Measurements from ENCODE around the gene RLN1.
"Not testable (repeated sequence)": the region's sequence is repeated elsewhere in the genome, so short reads cannot be mapped to it uniquely, and the experiment has no call there.

RLN1 gene

DNA sequence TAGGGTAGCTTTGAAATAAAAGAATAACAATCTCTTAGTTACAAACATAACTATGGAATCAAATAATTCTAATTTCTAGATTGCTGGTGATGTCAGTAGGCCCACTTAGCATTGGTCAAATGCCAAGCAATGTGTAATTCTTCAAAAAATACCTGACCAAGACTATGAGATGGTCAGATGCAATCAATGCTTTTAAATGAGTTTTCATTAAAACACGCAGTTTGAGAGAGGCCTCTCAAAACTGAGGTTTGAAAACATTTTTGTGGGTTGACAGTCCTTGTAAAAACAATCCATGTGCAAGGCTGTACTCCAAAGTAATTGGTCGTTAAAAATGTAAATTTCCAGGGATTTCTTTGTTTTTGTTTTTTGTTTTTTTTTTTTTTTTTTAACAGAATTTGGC, 33.9 kb downstream of the RLN1 start:
- H3K79me2 ChIP-seq (ENCODE audit: insufficient read depth, low read length) = no peaks in the 10 kb centered on the region
- H3K4me1 ChIP-seq (ENCODE audit: insufficient read depth, low read length, severe bottlenecking) = peaks cover 24% of the 10 kb centered on the region
- H3K36me3 ChIP-seq (ENCODE audit: insufficient read depth, low read length) = no peaks in the 10 kb centered on the region
- H3K4me3 ChIP-seq (ENCODE audit: low read depth, low read length, poor library complexity, severe bottlenecking) = no peak overlapping the region
- H3K27me3 ChIP-seq (ENCODE audit: insufficient read depth, low read length) = no peaks in the 10 kb centered on the region
- no peak overlapping the region for H3K4me2 ChIP-seq (ENCODE audit: low read length)
- H2AFZ ChIP-seq (ENCODE audit: low read length) = no peak overlapping the region
- no peaks in the 10 kb centered on the region for H4K20me1 ChIP-seq (ENCODE audit: insufficient read depth, low read length)
- H3K9ac ChIP-seq (ENCODE audit: low read length) = no peak overlapping the region
- H3K9me3 ChIP-seq (ENCODE audit: low read length) = no peaks in the 10 kb centered on the region
- H3F3A ChIP-seq (ENCODE audit: insufficient read depth, low read length) = no peaks in the 10 kb centered on the region
- TF ChIP-seq CTCF (IDR thresholded peaks at IDR 0.05; ENCODE audit: low read length) (no peak), EZH2 (IDR thresholded peaks at IDR 0.05; ENCODE audit: borderline replicate concordance, low read length) (no peak)
- H3K9me2 ChIP-seq (ENCODE audit: low read depth, low read length) = no peaks in the 10 kb centered on the region
- no peak overlapping the region for H3K27ac ChIP-seq (ENCODE audit: low read depth, low read length, poor library complexity, severe bottlenecking)

DNA sequence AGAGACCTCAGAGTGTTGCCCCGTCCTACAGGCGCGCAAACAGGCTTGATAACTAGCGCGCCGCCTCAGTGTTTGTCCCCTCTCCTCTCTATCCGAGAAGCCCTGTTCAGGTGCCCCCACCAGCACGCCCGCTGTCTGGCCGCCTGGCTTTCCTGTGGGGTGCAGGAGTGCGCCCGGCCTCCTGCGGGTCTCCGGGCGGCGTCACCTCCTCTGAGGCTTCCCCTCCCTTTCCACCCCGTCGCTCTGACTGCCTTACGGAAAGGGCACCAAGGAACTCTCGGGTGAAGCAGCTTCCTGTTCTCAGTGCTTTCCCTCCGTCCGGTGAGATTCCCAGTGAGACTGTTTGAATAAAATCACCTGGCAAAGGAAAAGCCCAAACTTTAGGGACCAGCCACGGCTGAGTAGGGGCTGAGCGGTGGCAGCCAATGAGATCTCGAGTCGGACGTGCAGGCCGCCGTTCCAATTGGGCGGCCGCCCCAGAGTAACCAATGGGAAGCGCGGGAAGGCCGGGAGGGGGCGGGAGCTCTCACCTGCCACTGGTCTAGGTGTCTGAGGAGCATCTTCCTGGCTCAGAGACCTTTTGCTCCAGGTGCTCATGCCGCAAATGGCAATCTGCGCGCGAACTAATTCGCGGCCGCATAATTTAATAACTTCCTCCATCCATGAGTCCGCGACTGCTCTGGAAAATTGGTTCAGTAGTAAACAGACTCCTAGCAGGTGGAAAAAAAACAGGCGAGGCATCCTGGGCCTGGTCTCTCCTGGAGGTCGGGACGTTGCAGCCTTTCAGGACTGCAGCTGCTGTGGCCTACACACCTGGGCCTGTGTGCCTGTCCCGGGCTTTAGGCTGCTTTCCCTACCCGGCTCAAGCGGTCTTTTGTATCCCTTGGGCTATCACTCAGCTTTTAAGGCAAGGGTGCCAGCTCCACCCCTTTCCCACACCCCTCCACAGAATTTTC, 35.6 kb downstream of the RLN1 start, which contains the start of gene RLN2:
RLN2 (minus strand) TSS at position 877 of the 956 bp plus-strand sequence; CDS start at position 741, 136 bp downstream.
- H3K36me3 ChIP-seq (ENCODE audit: insufficient read depth, low read length); H3K9me2 ChIP-seq (ENCODE audit: low read depth, low read length); H3F3A ChIP-seq (ENCODE audit: insufficient read depth, low read length); H3K79me2 ChIP-seq (ENCODE audit: insufficient read depth, low read length); H3K27ac ChIP-seq (ENCODE audit: low read depth, low read length, poor library complexity, severe bottlenecking); H3K9ac ChIP-seq (ENCODE audit: low read length); H4K20me1 ChIP-seq (ENCODE audit: insufficient read depth, low read length); H3K9me3 ChIP-seq (ENCODE audit: low read length); H3K27me3 ChIP-seq (ENCODE audit: insufficient read depth, low read length): not testable (repeated sequence)
- Histone ChIP-seq H3K4me2 (ENCODE audit: low read length) (peak within 1 kb of the TSS; percentile 56), H3K4me3 (ENCODE audit: low read depth, low read length, poor library complexity, severe bottlenecking) (peak within 1 kb of the TSS; percentile 43), H3K4me1 (ENCODE audit: insufficient read depth, low read length, severe bottlenecking) (peaks cover 24% of the 10 kb centered on the region), H2AFZ (ENCODE audit: low read length) (peak within 1 kb of the TSS; percentile 95)

GRCh38 chr9:5301544-5301943, 38.1 kb downstream of the RLN1 start:
- TF ChIP-seq CTCF (IDR thresholded peaks at IDR 0.05; ENCODE audit: low read length) = no peak
- TF ChIP-seq EZH2 (IDR thresholded peaks at IDR 0.05; ENCODE audit: borderline replicate concordance, low read length) = no peak
- no peak overlapping the region for H3K4me3 ChIP-seq (ENCODE audit: low read depth, low read length, poor library complexity, severe bottlenecking)

More at GRCh38 chr9:5301544-5301943, 38.1 kb downstream of the RLN1 start:
- H3K9me3 ChIP-seq (ENCODE audit: low read length) = no peaks in the 10 kb centered on the region
- no peak overlapping the region for H3K9ac ChIP-seq (ENCODE audit: low read length)
- no peak overlapping the region for H3K27ac ChIP-seq (ENCODE audit: low read depth, low read length, poor library complexity, severe bottlenecking)
- no peaks in the 10 kb centered on the region for H4K20me1 ChIP-seq (ENCODE audit: insufficient read depth, low read length)
- no peak overlapping the region for H2AFZ ChIP-seq (ENCODE audit: low read length)
- no peaks in the 10 kb centered on the region for H3F3A ChIP-seq (ENCODE audit: insufficient read depth, low read length)
- peak overlapping the region; percentile 30; the same call in 1 of the 2 replicates for H3K4me2 ChIP-seq (ENCODE audit: low read length)
- peaks cover 24% of the 10 kb centered on the region for H3K4me1 ChIP-seq (ENCODE audit: insufficient read depth, low read length, severe bottlenecking)
- H3K79me2 ChIP-seq (ENCODE audit: insufficient read depth, low read length) = no peaks in the 10 kb centered on the region
- no peaks in the 10 kb centered on the region for H3K27me3 ChIP-seq (ENCODE audit: insufficient read depth, low read length)
- H3K9me2 ChIP-seq (ENCODE audit: low read depth, low read length) = no peaks in the 10 kb centered on the region
- H3K36me3 ChIP-seq (ENCODE audit: insufficient read depth, low read length) = no peaks in the 10 kb centered on the region
